Thyroid gland (tissue), 4 donors: Measurements from ENCODE around the gene AP2B1. TPM values are rescaled to one million over a fixed set of nuclear protein-coding genes. Genes with fewer than 3 reads are reported as not detected.

Experiments
- DNase-seq, 2 donors: peaks; one replicate each; pipeline ENCODE4 v3.0.0-alpha.2; 2019
- H3K27ac ChIP-seq, 3 donors: fragments of 200-600 bp; sonication (generic); 1 replicate in 2 of 3; 2 replicates in 1 of 3; pipeline ENCODE4 v1.5.1; 2016 to 2019; ENCODE audit warnings: mild to moderate bottlenecking in 1 of 3, moderate library complexity in 1 of 3
- H3K27me3 ChIP-seq: fragments of 200-600 bp; sonication (generic); one replicate; pipeline ENCODE4 v1.5.1; 2019
- H3K36me3 ChIP-seq, 2 donors: fragments of 200-600 bp; sonication (generic); one replicate each; pipeline ENCODE4 v1.5.1; 2016 to 2019
- H3K4me1 ChIP-seq, 2 donors: fragments of 200-600 bp; sonication (generic); one replicate each; pipeline ENCODE4 v1.5.1; 2017 to 2019
- H3K4me3 ChIP-seq, 3 donors: fragments of 200-600 bp; sonication (generic); replicated peaks in 1 of 3; 1 replicate in 2 of 3; 2 replicates in 1 of 3; pipeline ENCODE4 v1.5.1; 2016; ENCODE audit warnings: mild to moderate bottlenecking in 1 of 3
- H3K9me3 ChIP-seq: fragments of 200-600 bp; sonication (generic); one replicate; pipeline ENCODE4 v1.5.1; 2017
- POLR2A ChIP-seq, 2 donors: fragments of 450-650 bp; IDR thresholded peaks; one replicate each; pipeline ENCODE4 v1.6.1; 2017; ENCODE audit warnings: antibody characterized with exemption in 2 of 2, mild to moderate bottlenecking in 2 of 2, moderate library complexity in 1 of 2
- WGBS, 2 donors: methylation state at CpG; one replicate each; pipeline ENCODE4 v1.1.5; 2017; 5-methylcytosine and 5-hydroxymethylcytosine counted together
- intact Hi-C: fragments of 100-400 bp; cut with DNase I; formaldehyde crosslinking; loops from one replicate; pipeline ENCODE4 v1.15.1; 2023
- total RNA-seq, 4 donors: library from RNA; depleted of rRNA; stranded (reverse); fragments of >200 nt; gene quantifications; one replicate each; pipeline ENCODE4 v1.2.3, GENCODE V29; 2016
- TF ChIP-seq, protein P1 (sequence below), 6 experiments: fragments of 200-600 bp in 3 of 6; fragments of 450-650 bp in 3 of 6; sonication (generic) in 3 of 6; IDR thresholded peaks; one replicate each; pipeline ENCODE4 v1.5.1; 2016 to 2019; ENCODE audit warnings: antibody characterized with exemption in 6 of 6, mild to moderate bottlenecking in 2 of 6, inconsistent platforms in 1 of 6, moderate library complexity in 1 of 6

Gene AP2B1
- total RNA-seq, 4 donors from 2014 or later, result 105 to 162 (median 122) TPM

DNA sequence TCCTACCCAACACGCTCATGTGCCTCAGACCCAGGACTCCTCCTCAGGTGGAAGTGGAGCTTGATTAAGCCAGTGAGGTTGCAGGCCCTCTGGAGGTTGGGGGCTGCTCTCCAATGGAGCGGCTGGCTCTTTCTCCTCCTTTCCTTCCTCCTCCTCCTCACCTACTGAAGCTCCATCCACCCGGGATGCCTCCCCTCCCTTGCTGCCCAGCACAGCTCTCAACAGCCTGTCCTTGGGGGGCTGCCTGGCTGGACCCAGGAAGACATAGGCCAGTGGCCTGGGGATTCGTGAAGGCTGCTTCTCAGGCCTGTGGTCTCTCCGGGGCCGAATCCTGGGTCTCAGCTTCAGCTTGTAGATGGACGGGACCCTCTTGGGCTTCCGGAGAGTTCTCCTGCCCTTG, 157.7 kb downstream of the AP2B1 start:
- peaks cover under 1 to 10% of the 10 kb centered on the region in 2 donors for H3K4me1 ChIP-seq
- 77 to 78% methylated on average over 3 to 8 of the region's 8 CpGs for WGBS, 2 donors
- peaks cover 6% of the 10 kb centered on the region for H3K27me3 ChIP-seq
- no peak overlapping the region for H3K27ac ChIP-seq
- no peaks in the 10 kb centered on the region for H3K9me3 ChIP-seq
- DNase-seq, result no peak
- TF ChIP-seq, protein P1, sequence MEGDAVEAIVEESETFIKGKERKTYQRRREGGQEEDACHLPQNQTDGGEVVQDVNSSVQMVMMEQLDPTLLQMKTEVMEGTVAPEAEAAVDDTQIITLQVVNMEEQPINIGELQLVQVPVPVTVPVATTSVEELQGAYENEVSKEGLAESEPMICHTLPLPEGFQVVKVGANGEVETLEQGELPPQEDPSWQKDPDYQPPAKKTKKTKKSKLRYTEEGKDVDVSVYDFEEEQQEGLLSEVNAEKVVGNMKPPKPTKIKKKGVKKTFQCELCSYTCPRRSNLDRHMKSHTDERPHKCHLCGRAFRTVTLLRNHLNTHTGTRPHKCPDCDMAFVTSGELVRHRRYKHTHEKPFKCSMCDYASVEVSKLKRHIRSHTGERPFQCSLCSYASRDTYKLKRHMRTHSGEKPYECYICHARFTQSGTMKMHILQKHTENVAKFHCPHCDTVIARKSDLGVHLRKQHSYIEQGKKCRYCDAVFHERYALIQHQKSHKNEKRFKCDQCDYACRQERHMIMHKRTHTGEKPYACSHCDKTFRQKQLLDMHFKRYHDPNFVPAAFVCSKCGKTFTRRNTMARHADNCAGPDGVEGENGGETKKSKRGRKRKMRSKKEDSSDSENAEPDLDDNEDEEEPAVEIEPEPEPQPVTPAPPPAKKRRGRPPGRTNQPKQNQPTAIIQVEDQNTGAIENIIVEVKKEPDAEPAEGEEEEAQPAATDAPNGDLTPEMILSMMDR (IDR thresholded peaks at IDR 0.05), result no peak
- no peak for TF ChIP-seq POLR2A (IDR thresholded peaks at IDR 0.05)
- H3K36me3 ChIP-seq, result no peaks in the 10 kb centered on the region
- intact Hi-C loops, result loop anchor here (5.0 kb wide), 1 partner anchor 133 kb away; no protein-coding TSS in a partner anchor
- H3K4me3 ChIP-seq, result no peak overlapping the region

DNA sequence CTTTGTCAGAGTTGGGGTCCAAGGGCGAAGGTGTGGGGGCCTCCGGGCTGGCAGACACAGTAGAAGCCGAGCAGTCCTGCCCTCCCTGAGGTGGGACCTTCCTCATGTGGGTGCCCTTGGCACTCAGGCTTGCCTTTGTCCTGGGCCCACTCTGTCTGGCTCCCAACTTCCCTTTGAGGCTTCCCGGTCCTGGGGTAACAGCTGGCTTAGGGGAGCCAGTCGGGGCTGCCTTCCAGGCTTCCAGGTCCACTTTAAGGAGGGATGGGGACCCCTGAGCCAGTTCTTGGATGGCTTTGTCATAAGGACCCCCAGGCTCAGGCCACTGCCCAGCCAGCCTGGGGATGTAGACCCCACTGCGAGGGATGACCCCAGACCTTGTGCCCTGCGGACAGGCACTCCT, 158.1 kb downstream of the AP2B1 start:
- Histone ChIP-seq H3K27ac (no peak overlapping the region), H3K36me3 (no peaks in the 10 kb centered on the region), H3K4me3 (no peak overlapping the region), H3K9me3 (no peaks in the 10 kb centered on the region), H3K4me1 (peaks cover 4 to 14% of the 10 kb centered on the region in 2 donors), H3K27me3 (peaks cover 6% of the 10 kb centered on the region)
- TF ChIP-seq POLR2A (IDR thresholded peaks at IDR 0.05), result no peak
- TF ChIP-seq, protein P1 (IDR thresholded peaks at IDR 0.05), result no peak
- WGBS, 2 donors, result 87% methylated on average over 7 of the region's 7 CpGs; no CpG with 5 or more reads in 1 of the 2 donors
- no peak for DNase-seq
- intact Hi-C loops, result loop anchor here (5.0 kb wide), 1 partner anchor 133 kb away; no protein-coding TSS in a partner anchor

DNA sequence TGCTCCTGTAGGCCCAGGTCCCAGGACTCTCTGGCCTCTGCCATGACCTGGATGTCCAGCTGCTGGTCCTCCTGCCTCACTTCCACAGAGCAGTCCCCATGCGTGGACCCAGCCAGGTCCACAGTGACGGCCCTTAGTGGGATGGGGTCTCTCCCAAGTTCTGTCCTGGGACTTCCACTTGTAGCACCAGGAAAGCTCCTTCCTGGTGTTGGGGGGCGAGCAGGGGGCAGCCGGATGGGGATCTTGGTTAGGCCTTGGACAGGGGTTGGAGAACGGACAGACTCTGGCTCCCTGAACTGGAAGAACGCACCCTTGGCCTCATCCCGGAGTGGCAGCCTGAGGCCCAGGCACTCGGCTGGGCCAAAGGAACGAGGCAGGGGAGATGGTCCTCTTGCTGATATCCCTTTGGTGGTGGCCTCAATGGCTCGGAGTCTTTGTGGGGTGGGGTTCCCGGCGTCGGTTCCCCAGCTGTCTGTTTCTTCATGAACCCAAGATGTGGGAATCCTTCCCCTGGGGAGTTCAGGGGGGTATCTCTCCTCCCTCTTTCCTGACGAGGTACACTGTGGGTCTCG, 158.7 kb downstream of the AP2B1 start:
- no peak for TF ChIP-seq POLR2A (IDR thresholded peaks at IDR 0.05)
- TF ChIP-seq, protein P1 (IDR thresholded peaks at IDR 0.05), result no peak
- no peak overlapping the region for H3K4me3 ChIP-seq
- peaks cover 4 to 13% of the 10 kb centered on the region in 2 donors for H3K4me1 ChIP-seq
- intact Hi-C loops, result loop anchor here (5.0 kb wide), 1 partner anchor 134 kb away; no protein-coding TSS in a partner anchor
- no peak overlapping the region for H3K27ac ChIP-seq
- H3K36me3 ChIP-seq, result no peaks in the 10 kb centered on the region
- peaks cover 6% of the 10 kb centered on the region for H3K27me3 ChIP-seq
- DNase-seq, result no peak
- WGBS, 2 donors, result 86 to 88% methylated on average over 10 to 15 of the region's 15 CpGs
- H3K9me3 ChIP-seq, result no peaks in the 10 kb centered on the region

DNA sequence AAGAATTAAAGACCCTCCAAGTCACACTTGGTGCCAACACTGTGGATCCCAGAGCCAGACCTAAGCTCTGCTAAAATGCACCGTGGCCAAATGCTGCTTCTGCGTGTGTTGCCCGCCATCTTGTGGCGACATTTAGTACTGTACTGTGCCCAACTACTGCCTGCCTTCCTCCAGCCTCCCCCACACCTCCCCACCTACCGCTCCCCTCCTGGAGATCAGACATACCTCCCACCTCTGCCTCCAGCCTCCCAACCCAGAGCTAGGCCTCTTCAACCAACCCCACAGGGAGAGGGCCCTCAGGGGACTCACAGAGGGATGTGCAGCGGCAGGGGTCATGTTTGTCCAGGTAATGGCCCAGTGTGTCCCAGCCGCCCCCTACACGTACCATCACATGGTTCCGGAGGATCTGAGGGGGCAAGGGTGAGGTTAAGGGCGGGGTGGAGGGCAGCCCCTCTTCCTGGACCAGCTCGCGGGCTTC, 160.5 kb downstream of the AP2B1 start:
- DNase-seq, result peak; percentile 81 to 83
- no peaks in the 10 kb centered on the region for H3K27me3 ChIP-seq
- no peak overlapping the region for H3K4me3 ChIP-seq
- intact Hi-C loops, result loop anchor here (5.0 kb wide), 1 partner anchor 135 kb away; no protein-coding TSS in a partner anchor
- no peak for TF ChIP-seq POLR2A (IDR thresholded peaks at IDR 0.05)
- TF ChIP-seq, protein P1 (IDR thresholded peaks at IDR 0.05), result peak; percentile 82 to 94 (median 90)
- no peaks in the 10 kb centered on the region for H3K9me3 ChIP-seq
- WGBS, 2 donors, result 4 to 25% methylated on average over 5 to 12 of the region's 12 CpGs
- H3K4me1 ChIP-seq, result peaks cover 5% of the 10 kb centered on the region in 2 donors
- no peaks in the 10 kb centered on the region for H3K36me3 ChIP-seq
- no peak overlapping the region for H3K27ac ChIP-seq

DNA sequence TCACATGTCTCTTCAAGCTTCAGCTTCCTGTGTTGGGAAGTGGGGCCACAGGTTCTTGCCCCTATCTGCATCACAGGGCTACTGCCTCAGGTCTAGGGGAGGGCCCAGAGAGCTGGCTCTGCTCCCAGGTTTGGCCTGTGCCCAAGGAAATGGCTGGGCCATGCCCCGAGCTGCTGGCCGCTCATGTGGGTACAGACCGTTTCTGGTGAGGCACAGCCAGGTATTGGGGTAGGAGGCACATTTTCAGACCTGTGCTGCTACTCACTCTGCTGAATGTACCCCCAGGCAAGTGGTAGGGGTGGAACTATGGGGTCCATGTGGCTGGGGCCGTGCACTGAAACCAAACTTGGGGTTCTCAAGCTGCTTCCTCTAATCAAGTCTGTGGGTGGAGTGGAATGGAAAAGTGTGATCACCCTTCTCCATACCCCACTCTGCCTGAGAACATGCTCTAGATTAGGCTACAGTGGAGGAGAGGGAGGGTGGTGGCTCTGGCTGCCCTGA, 161.3 kb downstream of the AP2B1 start:
- Histone ChIP-seq H3K27ac (no peak overlapping the region), H3K9me3 (no peaks in the 10 kb centered on the region), H3K4me3 (no peak overlapping the region), H3K36me3 (no peaks in the 10 kb centered on the region), H3K4me1 (peaks cover 9 to 12% of the 10 kb centered on the region in 2 donors), H3K27me3 (no peaks in the 10 kb centered on the region)
- intact Hi-C loops, result loop anchor here (5.0 kb wide), 1 partner anchor 136 kb away; no protein-coding TSS in a partner anchor
- no peak for TF ChIP-seq POLR2A (IDR thresholded peaks at IDR 0.05)
- TF ChIP-seq, protein P1 (IDR thresholded peaks at IDR 0.05), result no peak
- 16 to 41% methylated on average over 4 of the region's 4 CpGs for WGBS, 2 donors
- DNase-seq, result peak; percentile 40 to 46
